Activated CD4-positive, alpha-beta T cell treated with anti-CD3 and anti-CD28 coated beads, Interleukin-2, Interleukin-6, amounts not matched to agents 100 ng/mL and 50 ng/mL, durations not matched to agents 16 hours and 8 hours (primary cell): ENCODE measurements around the gene EEF1A1.
"Not testable (repeated sequence)": the region's sequence is repeated elsewhere in the genome, so short reads cannot be mapped to it uniquely, and the experiment has no call there.

Experiments used
- DNase-seq: peaks from one replicate; pipeline ENCODE4 v3.0.0-alpha.2; 2020

Gene EEF1A1

DNA sequence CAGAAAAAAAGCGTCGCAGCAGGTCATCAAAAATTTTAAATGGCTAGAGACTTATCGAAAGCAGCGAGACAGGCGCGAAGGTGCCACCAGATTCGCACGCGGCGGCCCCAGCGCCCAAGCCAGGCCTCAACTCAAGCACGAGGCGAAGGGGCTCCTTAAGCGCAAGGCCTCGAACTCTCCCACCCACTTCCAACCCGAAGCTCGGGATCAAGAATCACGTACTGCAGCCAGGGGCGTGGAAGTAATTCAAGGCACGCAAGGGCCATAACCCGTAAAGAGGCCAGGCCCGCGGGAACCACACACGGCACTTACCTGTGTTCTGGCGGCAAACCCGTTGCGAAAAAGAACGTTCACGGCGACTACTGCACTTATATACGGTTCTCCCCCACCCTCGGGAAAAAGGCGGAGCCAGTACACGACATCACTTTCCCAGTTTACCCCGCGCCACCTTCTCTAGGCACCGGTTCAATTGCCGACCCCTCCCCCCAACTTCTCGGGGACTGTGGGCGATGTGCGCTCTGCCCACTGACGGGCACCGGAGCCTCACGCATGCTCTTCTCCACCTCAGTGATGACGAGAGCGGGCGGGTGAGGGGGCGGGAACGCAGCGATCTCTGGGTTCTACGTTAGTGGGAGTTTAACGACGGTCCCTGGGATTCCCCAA, at the start of gene EEF1A1:
TSS of gene EEF1A1 (minus strand) at position 345 of the 663 bp plus-strand sequence. CDS start 1,006 bp downstream, outside the sequence.
- peak; percentile 100 for DNase-seq

DNA sequence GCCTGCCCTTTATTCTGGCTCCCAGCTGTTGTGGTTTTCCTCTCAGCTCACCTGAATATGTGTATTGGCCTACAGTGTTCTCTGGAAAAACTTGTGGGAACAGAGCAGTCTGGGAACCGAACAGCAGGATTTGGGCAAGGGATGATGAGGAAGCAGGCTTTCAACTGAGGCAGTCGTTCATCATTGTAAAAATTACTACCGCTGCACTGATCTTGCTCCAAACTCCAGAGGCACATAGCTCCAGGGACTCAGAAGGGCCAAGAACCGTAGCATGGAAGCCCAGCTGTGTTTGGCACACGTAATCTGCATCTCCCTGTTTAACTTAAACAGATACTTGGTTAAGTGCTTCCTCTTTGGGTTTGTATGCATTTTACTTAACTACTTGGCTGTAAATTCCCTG, 48.3 kb upstream of the EEF1A1 start:
- no peak for DNase-seq

GRCh38 chr6:73566954-73567591, 46.2 kb upstream of the EEF1A1 start:
- no peak for DNase-seq

GRCh38 chr6:73566486-73566871, 45.6 kb upstream of the EEF1A1 start:
- not testable (repeated sequence) for DNase-seq

- no peak for DNase-seq
Measured at GRCh38 chr6:73565767-73566485, 45.1 kb upstream of the EEF1A1 start.

- DNase-seq = no peak
Measured at GRCh38 chr6:73564578-73565345, 43.9 kb upstream of the EEF1A1 start.

DNA sequence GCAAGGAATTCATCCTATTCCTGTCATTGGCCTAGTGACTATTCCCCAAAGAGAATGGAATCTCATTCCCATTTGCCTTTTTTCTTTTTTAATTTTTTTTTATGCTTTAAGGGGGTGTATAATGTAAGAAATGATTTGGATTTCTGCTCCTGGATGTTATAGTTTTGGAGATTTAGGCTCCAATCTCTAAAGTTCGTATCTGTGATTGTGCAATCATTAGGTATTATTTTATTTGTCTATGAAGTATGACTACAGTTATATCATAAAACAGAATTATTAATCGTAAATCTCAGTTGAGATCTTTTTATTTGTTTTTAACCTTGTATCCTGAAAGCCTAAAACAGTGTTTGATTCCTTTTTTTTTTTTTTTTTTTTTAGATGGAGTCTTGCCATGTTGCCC, 41.7 kb upstream of the EEF1A1 start:
- DNase-seq = no peak

DNA sequence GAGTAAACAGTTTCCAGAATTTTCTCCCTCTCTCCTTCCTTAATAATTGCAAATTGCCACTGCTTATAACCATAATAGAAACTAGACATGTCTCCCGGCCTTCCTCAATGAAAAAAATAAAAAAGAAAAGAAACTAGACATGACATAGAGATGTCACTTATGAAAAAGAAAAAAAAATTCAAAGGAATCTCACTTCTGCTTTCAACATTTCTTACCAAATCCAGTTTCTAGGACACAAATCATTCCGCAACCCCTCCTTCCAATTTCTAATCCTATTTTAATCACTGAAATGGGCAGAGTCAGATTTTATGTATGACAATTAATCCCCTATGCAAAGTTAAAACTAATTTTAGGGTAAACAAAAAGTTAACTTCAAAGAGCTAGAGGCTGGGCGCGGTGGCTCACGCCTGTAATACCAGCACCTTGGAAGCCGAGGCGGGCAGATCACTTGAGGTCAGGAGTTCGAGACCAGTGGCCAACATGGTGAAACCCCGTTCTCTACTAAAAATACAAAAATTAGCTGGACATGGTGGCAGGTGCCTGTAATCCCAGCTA, 40.1 kb upstream of the EEF1A1 start:
- no peak for DNase-seq

- no peak for DNase-seq
Measured at GRCh38 chr6:73560182-73560732, 39.4 kb upstream of the EEF1A1 start.

- DNase-seq = not testable (repeated sequence)
Measured at GRCh38 chr6:73559399-73559794, 38.6 kb upstream of the EEF1A1 start.

DNA sequence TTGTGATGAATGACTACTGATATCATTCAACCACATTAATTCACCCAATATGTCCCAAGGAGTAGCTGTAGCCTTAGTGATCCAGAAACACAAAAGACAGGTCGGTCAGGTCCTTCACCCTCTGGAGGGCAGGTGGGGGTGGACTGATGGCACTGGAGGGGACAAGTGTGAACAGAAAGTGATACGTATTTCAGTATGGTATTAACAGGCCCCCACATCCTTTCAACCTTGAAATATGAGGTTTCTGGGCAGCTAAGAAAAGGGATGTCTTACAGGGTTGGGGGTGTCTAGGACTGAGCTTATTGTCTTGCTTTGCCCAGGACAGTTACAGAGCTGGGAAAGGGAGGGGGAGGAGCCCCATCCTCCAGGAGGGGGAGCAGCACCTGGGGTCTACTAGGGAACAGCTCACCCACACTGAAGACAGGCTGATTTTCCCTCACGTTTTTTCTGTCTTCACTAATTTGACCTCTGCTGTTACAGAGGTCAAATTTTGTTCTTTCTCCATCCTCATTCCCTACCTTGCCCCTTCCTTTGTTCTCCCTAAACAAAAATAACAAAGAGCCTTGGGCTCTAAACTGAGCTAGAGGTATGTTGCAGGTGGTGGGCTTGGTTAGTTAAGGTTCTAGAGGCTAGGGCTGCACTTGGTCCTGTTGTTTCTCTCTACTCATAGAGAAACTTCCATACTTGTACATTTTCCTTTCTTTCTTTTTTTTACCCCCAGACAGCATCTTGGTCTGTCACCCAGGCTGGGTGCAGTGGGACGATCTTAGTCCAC, 38.0 kb upstream of the EEF1A1 start:
- no peak for DNase-seq

DNA sequence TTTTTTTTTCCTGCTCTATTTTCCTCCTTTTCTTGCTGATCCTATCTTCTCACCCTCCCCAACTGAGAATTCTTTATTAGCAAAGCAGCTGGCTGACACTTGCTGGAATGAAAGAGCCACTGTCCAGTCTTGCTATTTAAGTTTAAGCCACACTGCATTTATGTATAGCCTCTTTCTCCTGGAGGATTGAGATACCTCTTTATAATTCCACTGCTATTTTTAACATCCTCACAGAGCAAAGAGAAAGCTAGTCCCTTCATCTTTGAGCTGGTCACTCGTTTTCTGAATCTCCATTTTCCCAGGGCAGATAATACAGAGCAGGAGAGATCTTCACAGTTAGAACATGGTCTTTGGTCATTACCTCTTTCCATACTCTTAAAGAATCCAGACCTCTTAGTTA, 36.0 kb upstream of the EEF1A1 start:
- DNase-seq = no peak

- DNase-seq = not testable (repeated sequence)
Measured at GRCh38 chr6:73555380-73555949, 34.6 kb upstream of the EEF1A1 start.

DNA sequence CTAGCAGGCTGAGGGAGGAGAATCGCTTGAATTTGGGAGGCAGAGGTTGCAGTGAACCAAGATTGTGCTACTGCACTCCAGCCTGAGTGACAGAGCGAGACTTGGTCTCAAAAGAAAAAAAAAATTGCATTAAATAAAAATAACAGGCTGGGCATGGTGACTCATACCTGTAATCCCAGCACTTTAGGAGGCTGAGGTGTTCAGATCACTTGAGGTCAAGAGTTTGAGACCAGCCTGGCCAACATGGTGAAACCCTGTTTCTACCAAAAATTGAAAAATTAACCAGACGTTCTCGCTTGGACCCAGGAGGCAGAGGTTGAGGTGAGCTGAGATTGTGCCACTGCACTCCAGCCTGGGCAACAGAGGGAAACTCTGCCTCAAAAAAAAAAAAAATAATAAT, 30.3 kb upstream of the EEF1A1 start:
- DNase-seq = not testable (repeated sequence)

DNA sequence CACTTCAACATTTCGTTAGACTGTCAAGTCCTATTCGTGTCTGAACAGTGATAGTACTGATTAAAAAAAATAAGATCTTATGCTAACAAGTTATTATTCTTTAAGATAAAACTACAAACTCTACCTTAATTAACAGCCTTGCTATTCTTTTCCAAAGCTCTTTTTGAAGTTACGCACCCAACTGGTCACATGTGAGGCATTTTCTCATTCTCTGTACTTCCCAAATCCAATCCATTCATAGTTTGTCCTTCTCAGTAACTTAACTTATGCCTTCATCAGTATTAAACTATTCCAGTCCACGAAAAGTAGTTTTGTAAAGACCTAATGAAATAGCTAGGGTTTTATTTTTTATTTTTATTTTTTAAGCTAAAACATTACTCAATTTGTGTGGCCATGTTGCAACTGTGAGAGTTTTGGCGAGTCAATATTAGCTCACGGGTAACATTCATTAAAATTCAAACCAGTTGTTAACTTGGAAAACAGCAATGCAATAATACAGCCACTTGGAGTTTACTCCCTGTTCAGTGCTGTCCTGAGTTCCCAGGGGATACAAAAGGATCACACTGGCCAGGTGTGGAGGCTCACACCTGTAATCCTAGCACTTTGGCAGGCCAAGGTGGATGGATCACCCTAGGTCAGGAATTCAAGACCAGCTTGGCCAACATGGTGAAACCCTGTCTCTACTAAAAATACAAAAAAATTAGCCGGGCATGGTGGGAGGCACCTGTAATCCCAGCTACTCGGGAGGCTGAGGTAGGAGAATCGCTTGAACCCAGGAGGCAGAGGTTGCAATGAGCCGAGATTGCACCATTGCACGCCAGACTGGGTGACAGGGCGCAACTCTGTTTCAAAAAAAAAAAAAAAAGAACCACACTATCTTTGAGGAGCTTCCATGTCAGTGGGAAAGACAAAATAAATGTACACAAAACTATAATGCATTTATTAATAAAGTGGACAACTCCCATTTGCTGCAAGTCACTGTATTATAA, 27.9 kb upstream of the EEF1A1 start:
- no peak for DNase-seq

DNA sequence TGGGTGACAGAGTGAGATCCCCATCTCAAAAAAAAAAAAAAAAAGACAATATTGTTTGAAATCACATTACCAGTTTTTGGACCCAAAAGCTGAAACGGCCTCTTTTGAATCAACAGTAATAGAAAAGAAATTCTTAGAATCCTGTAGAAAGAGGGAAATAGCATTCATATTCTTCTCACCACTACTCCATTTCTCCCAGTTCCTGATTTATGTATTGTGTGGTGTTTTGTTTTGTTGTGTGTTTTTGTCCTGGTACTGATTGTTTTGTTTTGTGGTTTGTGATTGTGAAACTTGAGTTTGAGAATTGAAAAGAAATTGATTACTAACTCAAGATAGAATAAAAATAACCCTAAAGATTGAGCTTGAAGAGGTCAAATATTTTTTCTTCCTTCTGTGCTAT, 26.2 kb upstream of the EEF1A1 start:
- DNase-seq = no peak

DNA sequence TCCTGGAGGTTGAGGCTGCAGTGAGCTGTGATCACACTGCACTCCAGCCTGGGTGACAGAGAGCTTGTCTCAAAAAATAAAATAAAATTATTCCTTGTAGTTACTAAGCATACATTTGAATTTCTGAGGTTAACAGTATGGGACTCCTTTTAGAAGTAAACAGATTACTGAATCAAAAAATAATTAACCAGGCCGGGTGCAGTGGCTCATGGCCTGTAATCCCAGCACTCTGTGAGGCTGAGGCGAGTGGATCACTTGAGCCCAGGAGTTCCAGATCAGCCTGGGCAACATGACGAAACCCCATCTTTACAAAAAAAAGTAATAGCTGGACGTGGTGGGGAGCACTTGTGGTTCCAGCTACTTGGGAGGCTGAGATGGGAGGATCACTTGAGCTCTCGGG, 22.1 kb upstream of the EEF1A1 start:
- DNase-seq = no peak

- DNase-seq = not testable (repeated sequence)
Measured at GRCh38 chr6:73542481-73542880, 21.6 kb upstream of the EEF1A1 start.

- no peak for DNase-seq
Measured at GRCh38 chr6:73538116-73538779, 17.4 kb upstream of the EEF1A1 start.

DNA sequence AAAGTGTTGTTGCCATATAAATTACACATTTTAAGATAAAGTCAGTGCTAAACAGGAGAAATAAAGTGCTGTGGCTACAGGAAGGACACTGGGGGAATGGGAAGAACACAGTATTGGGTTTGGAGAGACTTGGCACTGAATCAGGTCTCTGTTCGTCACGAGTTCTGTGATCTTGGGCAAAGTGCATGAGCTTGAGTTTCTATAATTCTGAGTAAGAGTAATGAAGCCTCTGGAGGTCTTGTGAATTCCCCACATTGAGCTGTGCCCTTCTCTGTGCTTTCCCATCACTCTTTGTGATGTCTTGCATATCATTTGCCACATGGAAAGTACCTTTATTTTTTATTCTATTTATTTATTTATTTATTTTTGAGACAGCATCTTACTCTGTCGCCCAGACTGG, 16.8 kb upstream of the EEF1A1 start:
- no peak for DNase-seq
